SK-MEL-5 (cell line): ENCODE results near the gene FGD5. TPM values are rescaled to one million over a fixed set of nuclear protein-coding genes. Genes with fewer than 3 reads are reported as not detected.

ENCODE experiments used
- DNase-seq: peaks from one replicate; pipeline ENCODE4 v3.0.0-alpha.2; 2016; ENCODE audit warnings: low read depth, low spot score
- in situ Hi-C: cut with HindIII; loops from 2 replicates; pipeline ENCODE4 v1.10.0; 2016; ENCODE audit warnings: low sequenced_read_pairs, high pct_unique_total_duplicates, low pct_unique_long_range_greater_than_20kb
- total RNA-seq: library from RNA; depleted of rRNA; stranded (reverse); fragments of >200 nt; shearing (Covaris generic); gene quantifications from 2 replicates; pipeline ENCODE4 v1.2.3, GENCODE V29; 2014

The FGD5 gene
- total RNA-seq, 1 experiment from 2014 or later: not detected

DNA sequence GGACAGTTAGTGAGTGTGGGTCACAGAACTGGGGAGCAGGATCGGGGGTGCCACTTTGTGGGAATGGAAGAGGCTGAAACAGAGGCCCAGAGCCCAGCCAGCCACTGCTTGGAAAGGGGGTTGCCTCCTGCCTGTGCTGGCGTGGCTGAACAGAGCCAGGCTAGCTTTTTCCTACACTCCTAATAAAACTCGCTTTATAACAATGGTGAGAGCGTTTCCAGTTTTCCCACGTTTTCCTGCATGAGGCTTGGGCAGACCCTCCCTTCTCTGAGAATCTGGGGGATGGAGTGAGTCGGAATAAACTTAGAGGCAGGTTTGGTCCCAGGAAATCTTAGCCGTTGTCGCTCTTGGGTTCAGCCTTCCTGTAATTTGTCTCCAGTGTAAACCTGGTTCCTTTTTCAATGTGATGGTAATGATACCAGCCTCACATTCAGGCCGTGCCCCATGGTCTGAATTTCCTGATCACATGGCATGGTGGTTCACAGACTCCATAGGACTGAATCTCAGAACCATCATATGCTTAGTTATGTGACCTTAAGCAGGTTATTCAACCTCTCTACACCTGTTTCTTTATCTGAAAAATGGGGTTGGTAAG lies 6.5 kb upstream of the FGD5 start:
- DNase-seq: no peak
- in situ Hi-C loops: no loop called here

DNA sequence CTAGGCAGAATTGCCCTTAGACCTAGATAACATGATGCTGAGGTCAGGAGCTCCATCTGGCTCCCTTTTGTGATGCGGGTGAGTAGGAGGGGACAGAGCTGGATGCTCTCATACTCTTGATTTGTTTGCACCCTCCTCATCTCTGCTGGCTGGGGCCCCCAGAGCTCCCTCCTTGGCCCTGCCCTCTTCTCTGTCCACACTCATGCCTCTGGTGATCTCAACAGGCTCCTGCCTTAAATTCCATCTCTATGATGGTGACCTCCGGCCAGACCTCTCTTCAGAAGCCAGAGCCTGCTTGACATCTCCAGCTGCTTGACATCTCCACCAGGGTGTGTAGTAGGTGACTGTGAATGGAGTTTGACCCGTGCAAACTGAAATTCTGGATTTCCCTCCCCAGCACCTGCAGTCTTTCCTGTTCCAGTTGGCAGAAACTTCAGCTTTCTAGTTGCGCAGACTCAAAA lies 4.3 kb upstream of the FGD5 start:
- in situ Hi-C loops: no loop called here
- DNase-seq: no peak

DNA sequence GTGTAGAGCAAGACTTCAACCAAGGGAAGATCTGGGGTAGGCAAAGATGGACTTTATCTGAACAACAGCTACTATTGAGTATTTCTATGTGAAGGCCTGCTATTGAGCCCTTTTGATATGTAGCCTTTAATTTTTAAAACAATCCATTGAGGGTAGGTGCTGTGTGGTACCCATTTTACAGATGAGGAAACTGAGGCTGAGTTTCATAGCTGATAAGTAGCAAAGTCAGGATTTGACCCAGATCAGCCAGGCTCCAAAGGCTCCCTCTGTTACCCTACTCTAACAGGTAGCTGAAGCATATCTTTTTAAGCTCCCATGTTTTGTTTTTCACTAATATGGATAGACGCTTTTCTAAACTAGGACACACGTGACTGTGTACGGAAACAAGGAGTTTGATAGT lies 2.4 kb upstream of the FGD5 start:
- no peak for DNase-seq
- in situ Hi-C loops: no loop called here

DNA sequence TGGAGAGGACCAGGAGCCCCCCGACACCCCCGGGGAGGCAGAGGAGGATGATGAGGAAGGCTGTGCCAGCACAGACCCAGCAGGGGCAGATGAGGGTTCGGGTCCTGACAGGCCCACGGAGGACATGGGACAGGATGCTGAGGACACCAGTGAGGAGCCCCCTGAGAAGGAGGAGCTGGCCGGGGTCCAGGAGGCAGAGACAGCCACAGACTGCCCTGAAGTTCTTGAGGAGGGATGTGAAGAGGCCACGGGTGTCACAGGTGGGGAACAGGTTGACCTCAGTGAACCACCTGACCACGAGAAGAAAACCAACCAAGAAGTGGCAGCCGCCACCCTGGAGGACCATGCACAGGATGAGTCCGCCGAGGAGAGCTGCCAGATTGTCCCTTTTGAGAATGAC lies 909 bp downstream of the FGD5 start:
- DNase-seq: no peak
- in situ Hi-C loops: no loop called here

DNA sequence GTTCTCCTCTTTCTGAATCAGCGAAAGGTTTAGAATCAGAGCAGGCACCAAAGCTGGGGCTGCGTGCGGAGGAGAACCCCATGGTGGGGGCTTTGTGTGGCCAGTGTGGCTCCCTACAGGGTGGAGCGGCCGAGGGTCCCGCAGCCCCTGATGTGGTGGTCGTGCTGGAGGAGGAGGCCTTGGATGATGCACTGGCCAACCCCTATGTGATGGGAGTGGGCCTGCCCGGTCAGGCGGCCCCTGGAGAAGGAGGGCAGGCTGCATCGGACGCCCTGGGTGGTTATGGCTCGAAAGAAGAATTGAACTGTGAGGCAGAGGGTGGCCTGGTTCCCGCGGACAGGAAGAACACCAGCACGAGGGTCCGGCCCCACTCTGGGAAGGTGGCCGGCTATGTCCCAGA lies 1.4 kb downstream of the FGD5 start:
- DNase-seq: no peak
- in situ Hi-C loops: no loop called here

DNA sequence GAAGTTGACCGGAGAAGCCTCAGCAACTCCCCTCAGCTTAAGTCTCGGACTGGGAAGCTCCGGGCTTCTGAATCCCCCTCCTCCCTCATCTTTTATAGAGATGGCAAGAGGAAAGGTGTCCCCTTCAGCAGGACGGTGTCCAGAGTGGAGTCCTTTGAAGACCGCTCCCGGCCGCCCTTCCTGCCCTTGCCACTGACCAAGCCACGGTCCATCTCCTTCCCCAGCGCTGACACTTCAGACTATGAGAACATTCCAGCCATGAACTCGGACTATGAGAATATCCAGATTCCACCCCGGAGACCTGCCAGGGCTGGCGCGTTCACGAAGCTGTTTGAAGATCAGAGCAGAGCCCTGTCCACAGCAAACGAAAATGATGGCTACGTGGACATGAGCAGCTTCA lies 2.4 kb downstream of the FGD5 start:
- in situ Hi-C loops: no loop called here
- DNase-seq: no peak

DNA sequence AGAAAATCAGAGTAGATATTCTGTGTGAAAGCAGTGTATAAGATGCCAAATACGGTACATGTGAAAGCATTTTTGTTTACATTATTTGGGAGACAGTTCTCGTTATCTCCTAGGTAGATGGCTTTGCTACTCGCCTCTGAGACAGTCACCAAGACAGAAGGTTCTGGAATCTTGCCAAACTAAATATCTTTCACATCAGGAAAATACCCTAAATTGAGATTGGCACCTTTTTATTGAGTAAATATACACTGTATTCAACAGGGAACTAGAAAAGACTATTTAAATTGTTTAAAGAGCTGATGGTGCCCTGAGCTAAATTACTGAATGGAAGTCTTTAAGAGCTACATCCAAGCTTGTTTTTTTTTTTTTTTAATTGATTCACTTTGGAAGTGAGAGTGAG lies 3.4 kb downstream of the FGD5 start:
- no peak for DNase-seq
- in situ Hi-C loops: no loop called here

DNA sequence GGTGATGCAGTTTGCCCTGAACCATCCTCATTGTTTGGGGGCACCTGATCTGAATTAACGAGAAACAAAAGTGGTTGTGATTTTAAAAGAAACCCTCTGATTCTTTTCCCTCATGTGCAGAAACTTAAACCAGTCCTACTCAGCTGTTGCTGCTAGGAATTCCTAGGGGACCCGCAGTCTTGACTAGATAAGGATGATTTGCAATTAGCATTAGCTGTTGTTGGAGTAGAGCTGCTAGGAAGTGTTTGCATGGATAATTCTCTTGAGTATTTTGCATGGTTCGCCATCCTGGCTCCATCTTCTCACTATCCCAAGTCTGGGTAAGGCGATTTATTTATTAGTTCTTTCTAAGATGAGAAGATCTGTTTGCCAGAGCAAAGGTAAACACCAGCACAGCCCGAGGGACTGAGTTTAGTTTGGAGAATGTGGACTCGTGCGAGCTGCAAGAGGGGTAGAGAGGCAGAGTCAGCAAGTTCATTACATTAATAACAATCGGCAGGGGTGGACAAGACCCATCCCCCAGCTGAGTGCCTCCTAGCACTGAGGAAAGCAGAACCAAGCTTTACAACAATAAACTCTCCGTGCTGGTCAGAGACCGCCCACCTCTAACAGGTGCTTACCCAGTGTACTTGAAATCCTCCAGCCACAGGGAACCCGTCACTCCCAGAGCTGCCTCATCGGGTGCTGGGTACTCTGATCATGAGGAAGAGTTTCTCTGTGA lies 4.1 kb downstream of the FGD5 start:
- in situ Hi-C loops: no loop called here
- DNase-seq: no peak

DNA sequence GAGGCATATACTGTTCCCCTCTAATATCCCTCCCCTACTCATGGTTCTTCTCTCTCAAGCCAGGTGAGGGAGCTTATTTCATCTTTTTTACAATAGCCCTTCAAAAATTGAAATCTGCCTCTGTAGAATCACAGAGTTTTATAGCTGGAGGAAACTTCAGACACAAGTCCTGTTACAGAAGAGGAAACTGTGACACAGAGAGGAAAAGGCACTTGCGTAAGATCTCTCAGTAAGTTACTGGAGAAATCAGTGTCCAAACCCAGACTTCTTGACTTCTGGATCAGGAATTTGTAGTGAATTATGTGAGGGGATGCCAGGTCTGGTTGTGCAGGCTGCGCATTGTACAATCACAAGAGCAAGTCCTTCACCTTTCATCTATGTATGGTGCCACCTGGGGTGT lies 4.6 kb downstream of the FGD5 start:
- DNase-seq: no peak
- in situ Hi-C loops: no loop called here

DNA sequence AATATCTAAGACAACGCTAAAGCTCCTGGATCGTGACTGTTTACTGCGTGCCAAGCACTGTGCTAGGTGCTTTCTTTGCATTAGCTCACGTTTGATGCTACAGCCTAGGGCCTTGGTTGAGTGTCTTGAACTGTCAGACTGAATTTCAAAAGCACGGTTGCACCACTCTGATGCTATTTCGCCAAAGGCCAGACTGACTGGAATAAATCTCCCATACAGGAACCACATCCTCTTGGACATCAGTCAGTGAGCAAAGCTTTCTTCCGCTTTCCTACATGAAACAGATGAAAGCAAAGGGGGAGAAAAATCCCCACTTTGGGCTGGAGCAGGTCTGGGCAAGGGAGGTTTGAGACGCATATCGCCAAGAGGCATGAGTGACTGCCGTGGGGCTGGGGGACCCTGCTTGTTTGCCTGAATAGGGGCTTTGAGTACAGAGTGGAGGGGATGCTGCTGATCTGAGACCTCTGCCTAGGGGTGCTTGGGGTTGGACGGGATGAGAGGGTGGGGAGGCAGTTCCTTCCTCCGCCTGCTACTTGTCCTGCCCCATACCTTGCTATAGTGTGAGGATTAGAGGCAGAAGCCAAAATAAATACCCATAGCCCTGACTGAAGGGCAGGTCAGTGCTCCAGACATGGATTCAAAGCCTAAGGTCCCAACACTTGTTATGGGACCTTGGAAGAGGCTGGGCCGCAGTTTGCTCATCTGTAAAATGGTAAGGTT lies 5.3 kb downstream of the FGD5 start:
- no peak for DNase-seq
- in situ Hi-C loops: no loop called here

DNA sequence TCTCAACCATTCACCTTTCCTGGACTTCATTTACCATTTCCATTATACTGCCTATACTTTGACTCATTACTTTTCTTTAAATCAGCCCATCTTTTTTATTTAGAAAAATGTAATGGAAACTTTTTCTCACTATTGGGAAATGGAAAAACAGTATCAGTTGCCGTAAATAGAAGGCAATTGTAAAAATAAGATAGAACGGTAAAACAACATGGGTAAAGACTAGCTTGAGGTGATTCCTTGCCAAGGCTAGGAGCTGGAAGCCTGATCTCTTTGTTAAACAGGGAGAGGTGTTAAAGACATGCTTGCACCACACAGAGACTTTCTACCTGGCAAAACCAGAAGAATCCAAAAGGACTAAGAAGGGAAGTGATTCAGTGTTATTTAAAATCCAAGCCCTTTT lies 5.9 kb downstream of the FGD5 start:
- DNase-seq: no peak
- in situ Hi-C loops: no loop called here

DNA sequence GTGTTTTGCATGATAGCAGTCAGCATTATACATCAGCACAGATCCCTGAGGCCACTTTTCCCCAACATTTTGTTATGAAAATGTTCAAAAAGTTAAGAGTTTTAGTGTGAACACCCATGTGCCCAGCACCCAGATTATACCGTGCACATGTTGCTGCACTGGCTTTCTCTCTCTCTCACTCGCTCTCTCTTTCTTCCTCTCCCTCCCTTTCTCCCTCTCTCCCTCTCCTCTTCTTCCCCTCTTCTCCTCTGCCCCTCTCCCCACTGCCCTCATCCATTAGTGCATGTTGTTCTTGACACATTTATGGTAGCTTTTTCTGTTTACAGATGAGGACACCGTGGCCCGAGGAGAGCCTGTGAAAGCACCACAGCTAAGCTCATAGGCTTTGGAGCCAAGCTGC lies 7.3 kb downstream of the FGD5 start:
- no peak for DNase-seq
- in situ Hi-C loops: no loop called here

DNA sequence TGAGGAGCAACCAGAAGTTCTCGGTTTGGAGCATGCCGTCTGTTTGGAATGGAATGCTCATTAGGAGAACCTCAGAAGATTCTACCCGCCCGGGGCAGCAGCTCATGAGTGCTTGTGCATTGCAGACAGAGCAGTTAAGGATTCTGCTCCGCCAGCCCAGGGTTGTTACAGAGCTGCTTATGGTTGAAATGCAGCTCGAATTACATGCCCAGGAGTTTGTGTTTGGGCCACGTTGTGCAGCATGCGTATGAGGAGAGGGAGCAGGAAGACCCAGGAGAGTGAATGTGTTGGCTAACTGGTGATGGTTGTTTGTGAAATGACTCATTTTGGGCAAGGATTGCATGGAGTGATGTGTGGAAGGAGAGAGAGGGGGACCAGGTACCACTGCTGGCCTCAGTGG lies 9.0 kb downstream of the FGD5 start:
- DNase-seq: no peak
- in situ Hi-C loops: no loop called here

DNA sequence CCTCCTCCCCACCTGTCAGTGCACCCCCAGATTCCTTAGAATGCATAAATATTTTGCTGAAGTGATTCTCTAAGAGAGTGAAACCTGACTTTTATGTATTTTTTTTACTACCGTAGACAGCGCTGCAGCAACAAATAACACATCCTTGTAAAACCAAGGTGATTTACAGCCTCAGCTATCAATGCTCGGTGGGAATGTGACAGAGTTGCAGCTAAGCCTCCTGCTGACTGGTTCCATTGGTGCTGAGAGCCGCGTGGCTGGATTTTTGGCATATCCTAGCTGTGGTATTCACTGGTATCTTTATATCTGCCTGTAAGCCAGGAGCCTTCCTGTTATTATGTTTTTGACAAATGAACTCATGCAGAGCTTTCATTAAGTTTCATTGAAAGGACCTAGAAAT lies 11.0 kb downstream of the FGD5 start:
- in situ Hi-C loops: no loop called here
- no peak for DNase-seq

DNA sequence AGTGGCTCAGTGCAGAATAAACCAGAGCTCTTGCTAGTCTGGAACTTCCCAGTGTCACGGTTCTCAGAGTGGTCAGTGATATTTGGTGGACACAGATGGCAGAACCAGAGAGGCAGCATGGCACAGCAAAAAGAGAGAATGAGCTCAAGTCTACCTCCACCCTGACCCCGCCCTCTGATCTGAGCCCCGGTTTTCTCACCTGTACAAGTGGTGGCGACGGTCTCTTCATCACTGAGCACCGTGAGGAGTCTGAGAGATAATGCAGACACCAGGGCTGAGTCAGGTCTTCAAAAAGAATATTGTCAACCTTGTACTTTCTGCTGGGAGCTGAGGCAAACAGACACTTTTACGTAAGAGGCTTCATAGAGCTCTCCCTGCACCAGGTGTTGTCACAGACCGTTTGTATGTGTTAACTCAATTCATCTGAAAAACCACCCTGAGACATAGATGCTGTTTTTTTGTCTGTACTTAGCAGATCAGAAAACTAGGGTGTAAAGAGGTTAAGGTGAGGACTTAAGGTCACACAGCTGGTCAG lies 13.2 kb downstream of the FGD5 start:
- in situ Hi-C loops: no loop called here
- no peak for DNase-seq

DNA sequence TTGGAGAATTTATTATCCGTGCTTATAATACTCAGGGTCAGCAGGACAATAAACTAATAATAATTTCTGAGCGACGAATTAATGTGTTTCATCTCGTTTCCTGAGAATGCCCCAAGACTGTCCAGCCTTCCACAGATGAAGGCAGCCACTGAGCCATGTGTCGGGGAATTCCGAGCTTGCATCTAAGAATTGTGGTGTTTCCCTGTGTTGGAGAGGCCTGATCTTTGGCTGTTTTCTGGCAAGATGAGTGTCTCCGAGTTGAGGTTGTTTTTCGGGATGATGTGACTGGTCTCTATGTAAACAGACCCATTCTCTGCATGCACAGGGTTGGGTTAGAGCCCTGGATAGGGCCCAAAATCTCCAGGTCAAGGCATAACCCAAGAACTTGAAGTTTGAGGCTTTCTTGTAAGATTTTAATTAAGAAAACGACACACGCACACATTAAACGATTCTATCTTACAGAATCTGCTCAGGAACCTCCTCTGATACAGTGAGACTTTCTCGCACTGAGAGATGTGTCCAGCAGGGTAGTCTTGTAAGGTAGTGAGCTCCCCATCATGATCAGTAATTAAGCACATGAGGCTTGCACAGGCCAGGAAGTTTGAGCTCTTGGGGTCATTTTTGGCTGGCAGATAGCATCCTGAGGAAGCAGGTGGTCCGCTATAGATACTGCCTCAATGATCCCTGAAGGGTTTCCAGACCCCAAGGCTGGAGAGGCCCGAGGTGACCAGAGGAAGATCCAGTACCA lies 14.4 kb downstream of the FGD5 start:
- in situ Hi-C loops: no loop called here

DNA sequence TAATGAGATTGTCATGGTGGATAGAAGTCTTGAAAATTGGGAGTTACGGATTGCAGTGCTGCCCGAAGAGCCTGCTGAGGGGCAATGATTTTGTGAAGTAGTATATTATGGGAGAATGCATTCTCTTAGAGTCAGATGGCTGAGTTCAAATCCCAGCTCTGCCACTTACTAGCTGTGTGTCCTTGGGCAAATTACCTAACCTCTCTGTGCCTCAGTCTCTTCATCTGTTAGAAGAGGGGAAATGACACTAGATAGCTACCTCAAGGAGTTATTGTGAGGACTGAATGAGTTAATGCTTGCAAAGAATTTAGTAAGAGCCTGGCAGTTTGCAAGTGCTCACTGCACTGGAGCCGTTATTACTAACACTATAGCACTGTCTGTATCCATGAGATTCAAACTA lies 15.4 kb downstream of the FGD5 start:
- in situ Hi-C loops: no loop called here

More for the DNA sequence above, 14.4 kb downstream of the FGD5 start:
- no peak for DNase-seq

DNA sequence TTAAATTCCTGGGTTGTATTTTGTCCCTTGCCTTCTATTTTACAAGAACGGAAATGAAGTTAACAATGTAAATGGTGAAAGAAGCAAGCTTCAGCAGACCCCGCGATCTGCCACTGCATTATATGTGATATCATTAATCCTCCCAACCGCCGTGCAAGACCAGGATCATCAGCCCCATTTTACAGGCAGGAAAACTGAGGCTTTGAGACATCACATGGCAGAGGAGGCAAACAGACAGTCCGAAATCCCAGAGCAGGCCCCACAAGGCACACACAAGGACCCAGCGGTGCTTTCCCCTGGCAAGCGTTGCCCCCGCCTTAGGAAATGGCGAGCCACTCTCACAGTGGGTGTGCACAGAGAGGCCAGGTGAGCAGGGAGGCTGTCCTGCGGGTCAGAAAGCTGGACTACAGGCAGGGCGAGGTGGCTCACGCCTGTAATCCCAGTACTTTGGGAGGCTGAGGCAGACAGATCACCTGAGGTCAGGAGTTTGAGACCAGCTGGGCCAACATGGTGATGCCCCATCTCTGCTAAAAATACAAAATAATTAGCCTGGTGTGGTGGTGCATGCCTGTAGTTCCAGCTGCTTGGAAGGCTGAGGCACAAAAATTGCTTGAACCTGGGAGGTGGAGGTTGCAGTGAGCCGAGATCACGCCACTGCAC lies 16.2 kb downstream of the FGD5 start:
- in situ Hi-C loops: no loop called here
- no peak for DNase-seq

More for the DNA sequence above, 15.4 kb downstream of the FGD5 start:
- DNase-seq: no peak
